KMS-11 (cell line): ENCODE measurements around the gene C1orf56.

Experiments used
- H2AFZ ChIP-seq: fragments of 200-600 bp; sonication (generic); 2 replicates; pipeline ENCODE4 v1.6.1; 2016; ENCODE audit warnings: antibody characterized with exemption, mixed run types, low read depth
- H3K27ac ChIP-seq: fragments of 200-600 bp; sonication (generic); 2 replicates; pipeline ENCODE4 v1.6.1; 2016; ENCODE audit warnings: mild to moderate bottlenecking, mixed run types
- H3K27me3 ChIP-seq: fragments of 200-600 bp; sonication (generic); 2 replicates; pipeline ENCODE4 v1.6.1; 2017; ENCODE audit warnings: mild to moderate bottlenecking, low read depth, mixed run types, moderate library complexity; ENCODE audit not compliant: insufficient read depth
- H3K36me3 ChIP-seq: fragments of 200-600 bp; sonication (generic); 2 replicates; pipeline ENCODE4 v1.6.1; 2017; ENCODE audit warnings: mild to moderate bottlenecking, mixed run types; ENCODE audit not compliant: insufficient read depth
- H3K4me1 ChIP-seq: fragments of 200-600 bp; sonication (generic); 2 replicates; pipeline ENCODE4 v1.6.1; 2016; ENCODE audit warnings: mild to moderate bottlenecking, low read depth, mixed run types; ENCODE audit not compliant: poor library complexity, severe bottlenecking
- H3K4me2 ChIP-seq: fragments of 200-600 bp; sonication (generic); 2 replicates; pipeline ENCODE4 v1.7.0; 2016; ENCODE audit warnings: mild to moderate bottlenecking, mixed run types
- H3K4me3 ChIP-seq: fragments of 200-600 bp; sonication (generic); IDR thresholded peaks from 2 replicates; pipeline ENCODE4 v1.6.1; 2017; ENCODE audit warnings: low read depth, low read length, mixed read lengths; ENCODE audit not compliant: insufficient read depth
- H3K79me2 ChIP-seq: fragments of 200-600 bp; sonication (generic); 2 replicates; pipeline ENCODE4 v1.6.1; 2016; ENCODE audit warnings: low read depth, mixed run types; ENCODE audit not compliant: insufficient read depth
- H3K9ac ChIP-seq: fragments of 200-600 bp; sonication (generic); 2 replicates; pipeline ENCODE4 v1.6.1; 2016; ENCODE audit warnings: mild to moderate bottlenecking, mixed run types
- H4K20me1 ChIP-seq: fragments of 200-600 bp; sonication (generic); 2 replicates; pipeline ENCODE4 v1.6.1; 2016; ENCODE audit warnings: mild to moderate bottlenecking, mixed run types; ENCODE audit not compliant: insufficient read depth
- CTCF ChIP-seq: fragments of 200-600 bp; sonication (generic); conservative IDR thresholded peaks from 2 replicates; pipeline ENCODE4 v1.6.1; 2017; ENCODE audit warnings: low read depth, mild to moderate bottlenecking, antibody characterized with exemption, low read length, moderate library complexity, mixed read lengths

The C1orf56 gene

DNA sequence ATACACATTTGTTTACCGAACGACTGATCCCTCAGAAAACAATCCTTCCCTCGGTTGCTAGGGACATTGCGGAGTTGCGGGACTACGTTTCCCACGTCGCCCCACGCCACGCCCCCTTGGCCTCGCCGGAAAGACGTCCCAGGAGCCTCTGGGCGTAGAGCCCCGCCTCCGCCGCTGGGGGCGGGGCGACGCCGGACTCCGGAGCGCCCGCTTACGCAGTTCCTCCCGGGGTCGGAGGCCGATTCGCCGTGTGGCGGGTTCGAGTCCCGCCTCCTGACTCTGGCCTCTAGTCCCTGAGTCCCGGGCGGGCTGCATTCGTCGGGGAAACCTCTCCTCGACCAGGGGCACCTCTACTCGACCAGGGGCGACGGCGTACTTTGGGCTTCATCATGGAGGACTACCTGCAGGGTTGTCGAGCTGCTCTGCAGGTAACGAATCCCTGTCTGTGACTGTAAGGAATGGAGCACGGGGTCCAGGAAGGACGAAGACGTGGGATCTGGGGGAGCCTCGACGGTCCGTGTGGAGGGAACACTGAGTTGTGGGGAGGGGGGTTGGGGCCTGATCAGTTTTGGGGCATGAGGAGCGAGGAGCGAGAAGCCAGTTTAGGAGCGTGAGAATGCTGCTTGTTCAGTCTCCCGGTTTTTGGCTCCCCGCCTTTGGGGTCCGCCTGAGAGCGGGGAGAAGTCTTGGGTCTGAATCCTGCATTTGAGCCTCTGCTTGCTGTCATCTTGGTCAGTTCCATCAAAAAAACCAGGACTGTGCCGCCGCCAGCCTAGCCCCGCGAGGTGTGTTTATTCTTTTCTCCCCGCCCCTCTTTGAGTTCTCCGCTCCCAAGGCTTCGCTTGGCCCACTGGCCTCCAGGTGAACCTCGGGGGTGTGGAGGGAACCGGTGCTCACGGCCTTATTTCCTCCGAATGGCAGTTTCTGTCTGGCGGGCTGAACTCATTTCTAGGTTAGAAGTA is 39.0 kb upstream of the C1orf56 start, which contains the start of gene PRUNE1:
PRUNE1 (plus strand) TSS at position 206 of the 962 bp plus-strand sequence; CDS start at position 390, 184 bp downstream.
- no peaks in the 10 kb centered on the region for H3K27me3 ChIP-seq
- H2AFZ ChIP-seq, result peak within 1 kb of the TSS; percentile 84

GRCh38 chr1:151009206-151009587 is 38.4 kb upstream of the C1orf56 start:
- Histone ChIP-seq H4K20me1 (no peaks in the 10 kb centered on the region), H3K36me3 (no peaks in the 10 kb centered on the region), H2AFZ (peak overlapping the region; percentile 84), H3K27me3 (no peaks in the 10 kb centered on the region), H3K4me1 (peaks cover 53% of the 10 kb centered on the region), H3K4me3 (peak overlapping the region; percentile 99), H3K79me2 (no peaks in the 10 kb centered on the region), H3K27ac (no peak overlapping the region), H3K9ac (peak overlapping the region; percentile 65; the same call in 1 of the 2 replicates), H3K4me2 (peak overlapping the region; percentile 73)
- TF ChIP-seq CTCF, result no peak

More for the DNA sequence above, 39.0 kb upstream of the C1orf56 start, which contains the start of gene PRUNE1:
- Histone ChIP-seq H4K20me1 (no peaks in the 10 kb centered on the region), H3K4me1 (peaks cover 58% of the 10 kb centered on the region), H3K9ac (peak within 1 kb of the TSS; percentile 65), H3K36me3 (no peaks in the 10 kb centered on the region), H3K27ac (peak within 1 kb of the TSS; percentile 68), H3K79me2 (no peaks in the 10 kb centered on the region), H3K4me2 (peak within 1 kb of the TSS; percentile 73), H3K4me3 (peak within 1 kb of the TSS; percentile 99)
- no peak; the same call in 1 of the 2 replicates for TF ChIP-seq CTCF

DNA sequence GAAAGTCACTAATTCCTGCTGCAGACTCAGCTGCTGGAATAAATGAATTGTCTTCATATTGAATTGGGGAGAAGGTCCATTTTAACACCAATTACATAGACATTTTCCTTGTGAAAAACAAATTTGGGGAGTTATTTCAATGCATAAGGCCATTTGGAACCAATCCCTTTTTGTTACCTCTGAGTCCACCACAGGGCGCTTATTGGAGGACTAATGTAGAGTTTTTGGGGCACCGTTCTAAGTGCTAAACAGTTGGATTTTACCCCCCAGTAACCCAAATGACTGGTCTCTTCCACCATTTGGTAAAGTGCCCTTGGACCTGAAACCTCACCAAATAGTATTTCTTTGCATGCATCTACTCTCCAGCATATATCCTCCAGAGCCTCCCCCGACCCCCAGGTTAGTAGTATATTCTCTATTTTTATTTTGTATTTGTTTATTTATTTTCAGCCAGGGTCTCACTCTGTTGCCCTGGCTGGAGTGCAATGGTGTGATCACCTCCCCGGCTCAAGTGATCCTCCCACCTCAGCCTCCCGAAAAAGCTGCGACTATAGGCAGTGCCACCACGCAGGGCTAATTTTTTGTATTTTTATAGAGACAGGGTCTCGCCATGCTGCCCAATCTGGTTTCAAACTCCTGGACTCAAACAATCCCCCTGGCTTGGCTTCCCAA is 37.7 kb upstream of the C1orf56 start:
- Histone ChIP-seq H3K36me3 (no peaks in the 10 kb centered on the region), H3K4me3 (no peak overlapping the region), H3K79me2 (no peaks in the 10 kb centered on the region), H4K20me1 (no peaks in the 10 kb centered on the region), H3K9ac (no peak overlapping the region), H3K27me3 (no peaks in the 10 kb centered on the region), H2AFZ (no peak overlapping the region; the same call in 1 of the 2 replicates), H3K4me1 (peaks cover 52% of the 10 kb centered on the region), H3K27ac (no peak overlapping the region), H3K4me2 (peak overlapping the region; percentile 73)
- TF ChIP-seq CTCF, result no peak

DNA sequence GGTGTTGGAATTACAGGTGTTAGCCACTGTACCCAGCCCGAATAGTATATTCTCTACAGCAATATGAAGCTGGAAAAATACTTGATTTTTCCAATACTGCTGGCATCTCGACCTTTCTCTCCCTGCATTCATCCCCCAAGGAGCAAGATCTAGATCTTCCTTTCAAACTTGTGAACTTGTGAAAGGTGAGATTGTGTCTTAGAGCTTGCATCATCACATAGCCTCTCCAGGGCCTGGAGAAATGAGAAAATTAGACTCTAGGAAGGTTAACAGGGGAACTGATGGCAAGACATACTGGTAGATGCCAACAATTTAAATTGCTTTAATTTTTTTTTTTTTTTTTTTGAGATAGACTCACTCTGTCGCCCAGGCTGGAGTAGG is 37.2 kb upstream of the C1orf56 start:
- Histone ChIP-seq H3K36me3 (no peaks in the 10 kb centered on the region), H3K4me3 (no peak overlapping the region), H3K27ac (no peak overlapping the region), H4K20me1 (no peaks in the 10 kb centered on the region), H3K4me1 (peaks cover 47% of the 10 kb centered on the region), H3K9ac (no peak overlapping the region), H3K27me3 (no peaks in the 10 kb centered on the region), H3K79me2 (no peaks in the 10 kb centered on the region), H3K4me2 (no peak overlapping the region), H2AFZ (no peak overlapping the region)
- TF ChIP-seq CTCF, result no peak
